Gastroesophageal sphincter (tissue), 4 donors: ENCODE data around the gene CDC42EP3. TPM values are rescaled to one million over a fixed set of nuclear protein-coding genes. Genes with fewer than 3 reads are reported as not detected.

Experiments
- ATAC-seq: fragments of 150-250 bp; one replicate; pipeline ENCODE4 v1.9.1; 2016; ENCODE audit warnings: mild to moderate bottlenecking, moderate library complexity
- H3K27ac ChIP-seq, 4 donors: fragments of 200-600 bp; sonication (generic) in 3 of 4; 1 replicate in 3 of 4; 2 replicates in 1 of 4; pipeline ENCODE4 v1.5.1; 2016 to 2019
- H3K27me3 ChIP-seq: fragments of 200-600 bp; sonication (generic); one replicate; pipeline ENCODE4 v1.5.1; 2019
- H3K36me3 ChIP-seq, 2 donors: fragments of 200-600 bp; sonication (generic); one replicate each; pipeline ENCODE4 v1.5.1; 2019; ENCODE audit warnings: control low read depth in 1 of 2
- H3K4me1 ChIP-seq, 3 donors: fragments of 200-600 bp; sonication (generic); 1 replicate in 2 of 3; 2 replicates in 1 of 3; pipeline ENCODE4 v1.5.1; 2016 to 2019; ENCODE audit warnings: control low read depth in 2 of 3
- H3K4me3 ChIP-seq, 2 donors: fragments of 200-600 bp; sonication (generic); one replicate each; pipeline ENCODE4 v1.5.1; 2019; ENCODE audit warnings: mild to moderate bottlenecking in 1 of 2, moderate library complexity in 1 of 2
- H3K9me3 ChIP-seq, 3 donors: fragments of 200-600 bp; sonication (generic); one replicate each; pipeline ENCODE4 v1.5.1; 2017 to 2019; ENCODE audit warnings: control low read depth in 2 of 3
- CTCF ChIP-seq, 4 experiments: fragments of 200-600 bp in 2 of 4; fragments of 450-650 bp in 2 of 4; sonication (generic) in 1 of 4; IDR thresholded peaks; one replicate each; pipeline ENCODE4 v1.5.1; 2017 to 2019; ENCODE audit warnings: antibody characterized with exemption in 4 of 4, mild to moderate bottlenecking in 2 of 4, moderate library complexity in 2 of 4
- EP300 ChIP-seq: sonication (generic); formaldehyde crosslinking; IDR thresholded peaks from one replicate; pipeline ENCODE4 v1.6.1; 2017; ENCODE audit warnings: antibody characterized with exemption, mild to moderate bottlenecking
- POLR2A ChIP-seq, 2 donors: fragments of 450-650 bp; IDR thresholded peaks; one replicate each; pipeline ENCODE4 v1.6.1; 2017; ENCODE audit warnings: antibody characterized with exemption in 2 of 2, mild to moderate bottlenecking in 2 of 2, moderate library complexity in 1 of 2
- POLR2AphosphoS5 ChIP-seq: sonication (generic); formaldehyde crosslinking; IDR thresholded peaks from one replicate; pipeline ENCODE4 v1.6.1; 2017; ENCODE audit warnings: antibody characterized with exemption
- WGBS, 2 donors: methylation state at CpG; one replicate each; pipeline ENCODE4 v1.1.5; 2018; ENCODE audit warnings: low coverage in 1 of 2; 5-methylcytosine and 5-hydroxymethylcytosine counted together
- total RNA-seq, 4 donors: library from RNA; depleted of rRNA; stranded (reverse); fragments of >200 nt; gene quantifications; one replicate each; pipeline ENCODE4 v1.1.0, GENCODE V29; 2016

The CDC42EP3 gene
- total RNA-seq, 4 donors from 2014 or later: 39.4 to 198 (median 87.4) TPM

GRCh38 chr2:37713258-37713700, 41.8 kb upstream of the CDC42EP3 start:
- Histone ChIP-seq H3K9me3 (no peaks in the 10 kb centered on the region), H3K4me3 (no peak overlapping the region), H3K27ac (no peak overlapping the region), H3K36me3 (no peaks in the 10 kb centered on the region), H3K27me3 (no peaks in the 10 kb centered on the region), H3K4me1 (peaks cover 0 to 2% (median 0%) of the 10 kb centered on the region in 3 donors)
- ATAC-seq: no peak
- no peak for TF ChIP-seq CTCF (IDR thresholded peaks at IDR 0.05)
- no peak for TF ChIP-seq EP300
- no peak for TF ChIP-seq POLR2AphosphoS5
- no peak for TF ChIP-seq POLR2A (IDR thresholded peaks at IDR 0.05)
- WGBS, 2 donors: 77 to 82% methylated on average over 3 of the region's 3 CpGs

GRCh38 chr2:37711831-37712230, 40.4 kb upstream of the CDC42EP3 start:
- Histone ChIP-seq H3K4me3 (no peak overlapping the region), H3K27ac (no peak overlapping the region), H3K27me3 (no peaks in the 10 kb centered on the region), H3K36me3 (no peaks in the 10 kb centered on the region), H3K9me3 (no peaks in the 10 kb centered on the region), H3K4me1 (peaks cover 0 to 9% (median 0%) of the 10 kb centered on the region in 3 donors)
- 83 to 100% methylated on average over 2 of the region's 2 CpGs for WGBS, 2 donors
- TF ChIP-seq EP300 (no peak), CTCF (IDR thresholded peaks at IDR 0.05) (no peak), POLR2A (IDR thresholded peaks at IDR 0.05) (no peak), POLR2AphosphoS5 (no peak)
- ATAC-seq: no peak

GRCh38 chr2:37711308-37711731, 39.9 kb upstream of the CDC42EP3 start:
- TF ChIP-seq CTCF (IDR thresholded peaks at IDR 0.05) (no peak), EP300 (no peak), POLR2A (IDR thresholded peaks at IDR 0.05) (no peak), POLR2AphosphoS5 (no peak)
- Histone ChIP-seq H3K4me1 (peaks cover 0 to 14% (median 0%) of the 10 kb centered on the region in 3 donors), H3K27me3 (no peaks in the 10 kb centered on the region), H3K9me3 (no peaks in the 10 kb centered on the region), H3K4me3 (no peak overlapping the region), H3K27ac (no peak overlapping the region), H3K36me3 (no peaks in the 10 kb centered on the region)
- no peak for ATAC-seq
- WGBS, 2 donors: 63% methylated on average over 1 of the region's 1 CpG; no CpG with 5 or more reads in 1 of the 2 donors

GRCh38 chr2:37709111-37709510, 37.7 kb upstream of the CDC42EP3 start:
- H3K36me3 ChIP-seq: no peaks in the 10 kb centered on the region
- H3K4me3 ChIP-seq: no peak overlapping the region
- H3K27ac ChIP-seq: no peak overlapping the region
- no peaks in the 10 kb centered on the region for H3K27me3 ChIP-seq
- WGBS, 2 donors: 75 to 90% methylated on average over 2 to 4 of the region's 4 CpGs
- H3K4me1 ChIP-seq: peaks cover 0 to 15% (median 0%) of the 10 kb centered on the region in 3 donors
- TF ChIP-seq POLR2A (IDR thresholded peaks at IDR 0.05): no peak
- no peak for TF ChIP-seq POLR2AphosphoS5
- no peak for TF ChIP-seq EP300
- no peak for TF ChIP-seq CTCF (IDR thresholded peaks at IDR 0.05)
- no peaks in the 10 kb centered on the region for H3K9me3 ChIP-seq
- no peak for ATAC-seq

- TF ChIP-seq POLR2A (IDR thresholded peaks at IDR 0.05): no peak
- no peak for TF ChIP-seq EP300
- no peak for TF ChIP-seq CTCF (IDR thresholded peaks at IDR 0.05)
- TF ChIP-seq POLR2AphosphoS5: no peak
- H3K4me3 ChIP-seq: no peak overlapping the region
- no peaks in the 10 kb centered on the region for H3K9me3 ChIP-seq
- no peaks in the 10 kb centered on the region for H3K27me3 ChIP-seq
- H3K36me3 ChIP-seq: no peaks in the 10 kb centered on the region
- 61 to 77% methylated on average over 2 of the region's 2 CpGs for WGBS, 2 donors
- no peak for ATAC-seq
- H3K27ac ChIP-seq: no peak overlapping the region
- peaks cover 0 to 15% (median 0%) of the 10 kb centered on the region in 3 donors for H3K4me1 ChIP-seq
These were observed 36.7 kb upstream of the CDC42EP3 start for GRCh38 chr2:37708146-37708545.
